ENCODE measurements around the gene GCH1.
A peak's percentile ranks its signal among the peaks of the same experiment; 100 is the strongest.
"Not testable (repeated sequence)": the region's sequence is repeated elsewhere in the genome, so short reads cannot be mapped to it uniquely, and the experiment has no call there.

The GCH1 gene

GRCh38 chr14:54908190-54908589, 5.6 kb upstream of the GCH1 start:
- no peak for DNase-seq (ENCODE audit: low read depth)

- DNase-seq (ENCODE audit: low read depth), result no peak
These were observed 3.4 kb upstream of the GCH1 start for GRCh38 chr14:54906075-54906474.

GRCh38 chr14:54902143-54902520, 494 bp downstream of the GCH1 start:
- no peak for DNase-seq (ENCODE audit: low read depth)

GRCh38 chr14:54901380-54902142, 1.1 kb downstream of the GCH1 start:
- DNase-seq (ENCODE audit: low read depth), result no peak

GRCh38 chr14:54899573-54899972, 3.1 kb downstream of the GCH1 start:
- no peak for DNase-seq (ENCODE audit: low read depth)

GRCh38 chr14:54897809-54898555, 4.6 kb downstream of the GCH1 start:
- DNase-seq (ENCODE audit: low read depth), result not testable (repeated sequence)

GRCh38 chr14:54895683-54896082, 6.9 kb downstream of the GCH1 start:
- DNase-seq (ENCODE audit: low read depth), result no peak

GRCh38 chr14:54894995-54895394, 7.6 kb downstream of the GCH1 start:
- no peak for DNase-seq (ENCODE audit: low read depth)

- no peak for DNase-seq (ENCODE audit: low read depth)
These were observed 9.4 kb downstream of the GCH1 start for GRCh38 chr14:54893151-54893760.

GRCh38 chr14:54891471-54892245, 11.0 kb downstream of the GCH1 start:
- DNase-seq (ENCODE audit: low read depth), result no peak

- DNase-seq (ENCODE audit: low read depth), result no peak
These were observed 11.8 kb downstream of the GCH1 start for GRCh38 chr14:54890788-54891187.

- no peak for DNase-seq (ENCODE audit: low read depth)
These were observed 12.7 kb downstream of the GCH1 start for GRCh38 chr14:54889919-54890318.

GRCh38 chr14:54882521-54882920, 20.1 kb downstream of the GCH1 start:
- no peak for DNase-seq (ENCODE audit: low read depth)

GRCh38 chr14:54881761-54882401, 20.7 kb downstream of the GCH1 start:
- peak; percentile 36 for DNase-seq (ENCODE audit: low read depth)

- DNase-seq (ENCODE audit: low read depth), result peak; percentile 63
These were observed 21.3 kb downstream of the GCH1 start for GRCh38 chr14:54881235-54881760.

- DNase-seq (ENCODE audit: low read depth), result no peak
These were observed 25.0 kb downstream of the GCH1 start for GRCh38 chr14:54877703-54878021.

- no peak for DNase-seq (ENCODE audit: low read depth)
These were observed 25.5 kb downstream of the GCH1 start for GRCh38 chr14:54877015-54877702.

GRCh38 chr14:54875648-54876047, 27.0 kb downstream of the GCH1 start:
- not testable (repeated sequence) for DNase-seq (ENCODE audit: low read depth)

- not testable (repeated sequence) for DNase-seq (ENCODE audit: low read depth)
These were observed 32.2 kb downstream of the GCH1 start for GRCh38 chr14:54870154-54871090.

- no peak for DNase-seq (ENCODE audit: low read depth)
These were observed 35.6 kb downstream of the GCH1 start for GRCh38 chr14:54867011-54867410.
